Activated CD4-positive, alpha-beta T cell treated with anti-CD3 and anti-CD28 coated beads for 36 hours (primary cell): ENCODE data around the gene CFAP46. TPM values are rescaled to one million over a fixed set of nuclear protein-coding genes. Genes with fewer than 3 reads are reported as not detected.

Experiments used
- ATAC-seq: fragments of 200-7000 bp; cut with Tn5 transposase; one replicate; pipeline ENCODE4 v1.10.0; 2021; ENCODE audit warnings: mild to moderate bottlenecking, moderate library complexity
- CTCF ChIA-PET: fragments of 350-600 bp; sonication (Branson Sonifier 250); formaldehyde crosslinking; loops from one replicate; lab custom pipeline; 2021; ENCODE audit warnings: antibody characterized with exemption; lab: Charles Lee
- POLR2A ChIA-PET: fragments of 350-600 bp; sonication (Branson Sonifier 250); formaldehyde crosslinking; loops from one replicate; lab custom pipeline; 2021; ENCODE audit warnings: antibody characterized with exemption, inconsistent platforms; lab: Charles Lee
- DNase-seq: peaks from one replicate; pipeline ENCODE4 v3.0.0-alpha.2; 2020
- H3K27ac Mint-ChIP-seq: one replicate; pipeline ENCODE4 v1.8.0; 2021; ENCODE audit warnings: mixed read lengths
- H3K27me3 Mint-ChIP-seq: one replicate; pipeline ENCODE4 v1.8.0; 2021; ENCODE audit warnings: mixed read lengths
- H3K36me3 Mint-ChIP-seq: one replicate; pipeline ENCODE4 v1.8.0; 2021; ENCODE audit warnings: low read depth, mixed read lengths
- H3K4me1 Mint-ChIP-seq: one replicate; pipeline ENCODE4 v1.8.0; 2021; ENCODE audit warnings: mixed read lengths
- H3K4me3 Mint-ChIP-seq: one replicate; pipeline ENCODE4 v1.8.0; 2021; ENCODE audit warnings: mild to moderate bottlenecking, moderate library complexity, mixed read lengths
- H3K9me3 Mint-ChIP-seq: one replicate; pipeline ENCODE4 v1.8.0; 2021; ENCODE audit warnings: low read depth, mixed read lengths
- intact Hi-C, 2 experiments: fragments of 100-400 bp; cut with DNase I in 1 of 2; cut with micrococcal nuclease in 1 of 2; formaldehyde crosslinking; loops; one replicate each; pipeline versions ENCODE4 v1.14.2 to v1.15.1; 2022 to 2024; cut with DNase I, micrococcal nuclease
- total RNA-seq, 2 experiments: library from RNA; stranded (reverse); gene quantifications; one replicate each; pipeline ENCODE4 v1.2.3, GENCODE V29; 2021

The CFAP46 gene
- total RNA-seq, result under 1 TPM; 0.16 to 0.21 TPM

- H3K27me3 Mint-ChIP-seq, result peaks cover 54% of the 10 kb centered on the region
- H3K4me1 Mint-ChIP-seq, result peaks cover 5% of the 10 kb centered on the region
- peak within 1 kb of the TSS; percentile 48 for H3K4me3 Mint-ChIP-seq
- DNase-seq, result peak; percentile 67
- H3K9me3 Mint-ChIP-seq, result no peaks in the 10 kb centered on the region
- ChIA-PET CTCF (interaction anchor here (0.7 kb wide), 1 partner anchor 113 kb away, joined by 3 read pairs; no protein-coding TSS in a partner anchor), POLR2A (no interaction called here)
- H3K36me3 Mint-ChIP-seq, result no peaks in the 10 kb centered on the region
- intact Hi-C loops, result loop anchor here in 1 of 2 experiments (5.0 kb wide), 1 partner anchor 200 kb away; no protein-coding TSS in a partner anchor
- peak within 1 kb of the TSS; percentile 16 for H3K27ac Mint-ChIP-seq
- ATAC-seq, result peak; percentile 25
Observed at GRCh38 chr10:132942101-132943057, at the start of gene CFAP46. CFAP46 (minus strand) TSS chr10:132942570; CDS start chr10:132942484, 86 bp downstream.

- ChIA-PET POLR2A (no interaction called here), CTCF (no interaction called here)
- H3K36me3 Mint-ChIP-seq, result no peaks in the 10 kb centered on the region
- ATAC-seq (no peak), DNase-seq (no peak)
- intact Hi-C loops, result no loop called here
- H3K27ac Mint-ChIP-seq, result no peak overlapping the region
- no peaks in the 10 kb centered on the region for H3K9me3 Mint-ChIP-seq
- H3K4me1 Mint-ChIP-seq, result no peaks in the 10 kb centered on the region
- no peak overlapping the region for H3K4me3 Mint-ChIP-seq
- H3K27me3 Mint-ChIP-seq, result no peaks in the 10 kb centered on the region
Observed at GRCh38 chr10:132991706-132992432, 49.5 kb upstream of the CFAP46 start.

- DNase-seq (no peak), ATAC-seq (no peak)
- no peaks in the 10 kb centered on the region for H3K4me1 Mint-ChIP-seq
- POLR2A ChIA-PET, result no interaction called here
- CTCF ChIA-PET, result no interaction called here
- H3K36me3 Mint-ChIP-seq, result no peaks in the 10 kb centered on the region
- intact Hi-C loops, result no loop called here
- no peaks in the 10 kb centered on the region for H3K9me3 Mint-ChIP-seq
- H3K4me3 Mint-ChIP-seq, result no peak overlapping the region
- H3K27me3 Mint-ChIP-seq, result no peaks in the 10 kb centered on the region
- H3K27ac Mint-ChIP-seq, result no peak overlapping the region
Observed at GRCh38 chr10:132990684-132991545, 48.5 kb upstream of the CFAP46 start.

- DNase-seq, result no peak
- ChIA-PET CTCF (no interaction called here), POLR2A (no interaction called here)
- Mint-ChIP-seq H3K36me3 (no peaks in the 10 kb centered on the region), H3K9me3 (no peaks in the 10 kb centered on the region), H3K4me3 (no peak overlapping the region), H3K27me3 (no peaks in the 10 kb centered on the region), H3K4me1 (no peaks in the 10 kb centered on the region), H3K27ac (no peak overlapping the region)
- no peak for ATAC-seq
- intact Hi-C loops, result no loop called here
Observed at GRCh38 chr10:132989476-132990415, 47.4 kb upstream of the CFAP46 start.

GRCh38 chr10:132988988-132989387, 46.6 kb upstream of the CFAP46 start:
- Mint-ChIP-seq H3K4me3 (no peak overlapping the region), H3K27ac (no peak overlapping the region), H3K4me1 (no peaks in the 10 kb centered on the region), H3K27me3 (no peaks in the 10 kb centered on the region), H3K9me3 (no peaks in the 10 kb centered on the region), H3K36me3 (no peaks in the 10 kb centered on the region)
- intact Hi-C loops, result no loop called here
- ATAC-seq (no peak), DNase-seq (no peak)
- CTCF ChIA-PET, result no interaction called here
- POLR2A ChIA-PET, result no interaction called here

- H3K36me3 Mint-ChIP-seq, result no peaks in the 10 kb centered on the region
- H3K27ac Mint-ChIP-seq, result no peak overlapping the region
- ATAC-seq, result no peak
- ChIA-PET POLR2A (no interaction called here), CTCF (no interaction called here)
- no peaks in the 10 kb centered on the region for H3K9me3 Mint-ChIP-seq
- intact Hi-C loops, result no loop called here
- H3K4me3 Mint-ChIP-seq, result no peak overlapping the region
- DNase-seq, result no peak
- no peaks in the 10 kb centered on the region for H3K4me1 Mint-ChIP-seq
- no peaks in the 10 kb centered on the region for H3K27me3 Mint-ChIP-seq
Observed at GRCh38 chr10:132987671-132988571, 45.6 kb upstream of the CFAP46 start.

GRCh38 chr10:132986978-132987377, 44.6 kb upstream of the CFAP46 start:
- no peak overlapping the region for H3K27ac Mint-ChIP-seq
- intact Hi-C loops, result no loop called here
- ATAC-seq (no peak), DNase-seq (no peak)
- H3K4me3 Mint-ChIP-seq, result no peak overlapping the region
- ChIA-PET POLR2A (no interaction called here), CTCF (no interaction called here)
- no peaks in the 10 kb centered on the region for H3K36me3 Mint-ChIP-seq
- H3K27me3 Mint-ChIP-seq, result no peaks in the 10 kb centered on the region
- H3K9me3 Mint-ChIP-seq, result no peaks in the 10 kb centered on the region
- H3K4me1 Mint-ChIP-seq, result no peaks in the 10 kb centered on the region

- ChIA-PET CTCF (no interaction called here), POLR2A (no interaction called here)
- no peaks in the 10 kb centered on the region for H3K4me1 Mint-ChIP-seq
- H3K27me3 Mint-ChIP-seq, result no peaks in the 10 kb centered on the region
- H3K36me3 Mint-ChIP-seq, result no peaks in the 10 kb centered on the region
- intact Hi-C loops, result no loop called here
- H3K9me3 Mint-ChIP-seq, result no peaks in the 10 kb centered on the region
- DNase-seq (no peak), ATAC-seq (no peak)
- no peak overlapping the region for H3K27ac Mint-ChIP-seq
- H3K4me3 Mint-ChIP-seq, result no peak overlapping the region
Observed at GRCh38 chr10:132986576-132986975, 44.2 kb upstream of the CFAP46 start.

GRCh38 chr10:132986076-132986475, 43.7 kb upstream of the CFAP46 start:
- Mint-ChIP-seq H3K9me3 (no peaks in the 10 kb centered on the region), H3K4me3 (no peak overlapping the region), H3K27ac (no peak overlapping the region), H3K4me1 (no peaks in the 10 kb centered on the region), H3K36me3 (no peaks in the 10 kb centered on the region), H3K27me3 (no peaks in the 10 kb centered on the region)
- ATAC-seq (no peak), DNase-seq (no peak)
- CTCF ChIA-PET, result no interaction called here
- intact Hi-C loops, result no loop called here
- POLR2A ChIA-PET, result no interaction called here

- Mint-ChIP-seq H3K4me3 (no peak overlapping the region), H3K27me3 (no peaks in the 10 kb centered on the region), H3K27ac (no peak overlapping the region), H3K4me1 (no peaks in the 10 kb centered on the region), H3K36me3 (no peaks in the 10 kb centered on the region), H3K9me3 (no peaks in the 10 kb centered on the region)
- ChIA-PET POLR2A (no interaction called here), CTCF (no interaction called here)
- no peak for DNase-seq
- no peak for ATAC-seq
- intact Hi-C loops, result no loop called here
Observed at GRCh38 chr10:132985546-132985900, 43.2 kb upstream of the CFAP46 start.
